ENCODE data around the gene POU2F2. TPM values are rescaled to one million over a fixed set of nuclear protein-coding genes. Genes with fewer than 3 reads are reported as not detected.
"Not testable (repeated sequence)": the region's sequence is repeated elsewhere in the genome, so short reads cannot be mapped to it uniquely, and the experiment has no call there.

Gene POU2F2
- total RNA-seq, 2 donors from 2014 or later = 3.4 to 17.4 TPM

DNA sequence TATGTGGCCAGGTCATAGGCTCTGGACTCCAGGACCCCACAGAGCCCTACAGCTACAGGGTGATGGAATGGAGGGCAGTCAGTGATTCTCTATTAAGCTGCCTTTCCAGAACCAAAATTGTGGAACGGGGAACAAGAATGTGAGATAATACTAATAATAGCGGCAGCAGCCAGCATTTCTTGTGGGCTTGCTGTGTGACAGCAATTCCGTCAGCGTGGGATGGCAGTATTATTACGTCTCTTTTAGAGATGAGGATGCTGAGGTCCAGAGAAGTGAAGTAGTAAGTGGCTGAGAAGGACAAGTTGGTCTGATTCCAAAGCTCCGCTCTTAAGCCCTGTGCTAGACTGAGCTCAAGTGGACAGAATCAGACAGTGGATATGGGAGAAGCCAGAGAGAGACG, 86.7 kb downstream of the POU2F2 start:
- WGBS = 95% methylated on average over 7 of the region's 7 CpGs
- TF ChIP-seq POLR2AphosphoS5 (IDR thresholded peaks at IDR 0.05) (no peak), POLR2A (IDR thresholded peaks at IDR 0.05) (no peak)
- TF ChIP-seq, protein P1, sequence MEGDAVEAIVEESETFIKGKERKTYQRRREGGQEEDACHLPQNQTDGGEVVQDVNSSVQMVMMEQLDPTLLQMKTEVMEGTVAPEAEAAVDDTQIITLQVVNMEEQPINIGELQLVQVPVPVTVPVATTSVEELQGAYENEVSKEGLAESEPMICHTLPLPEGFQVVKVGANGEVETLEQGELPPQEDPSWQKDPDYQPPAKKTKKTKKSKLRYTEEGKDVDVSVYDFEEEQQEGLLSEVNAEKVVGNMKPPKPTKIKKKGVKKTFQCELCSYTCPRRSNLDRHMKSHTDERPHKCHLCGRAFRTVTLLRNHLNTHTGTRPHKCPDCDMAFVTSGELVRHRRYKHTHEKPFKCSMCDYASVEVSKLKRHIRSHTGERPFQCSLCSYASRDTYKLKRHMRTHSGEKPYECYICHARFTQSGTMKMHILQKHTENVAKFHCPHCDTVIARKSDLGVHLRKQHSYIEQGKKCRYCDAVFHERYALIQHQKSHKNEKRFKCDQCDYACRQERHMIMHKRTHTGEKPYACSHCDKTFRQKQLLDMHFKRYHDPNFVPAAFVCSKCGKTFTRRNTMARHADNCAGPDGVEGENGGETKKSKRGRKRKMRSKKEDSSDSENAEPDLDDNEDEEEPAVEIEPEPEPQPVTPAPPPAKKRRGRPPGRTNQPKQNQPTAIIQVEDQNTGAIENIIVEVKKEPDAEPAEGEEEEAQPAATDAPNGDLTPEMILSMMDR (IDR thresholded peaks at IDR 0.05) = no peak
- no peaks in the 10 kb centered on the region for H3K36me3 ChIP-seq

DNA sequence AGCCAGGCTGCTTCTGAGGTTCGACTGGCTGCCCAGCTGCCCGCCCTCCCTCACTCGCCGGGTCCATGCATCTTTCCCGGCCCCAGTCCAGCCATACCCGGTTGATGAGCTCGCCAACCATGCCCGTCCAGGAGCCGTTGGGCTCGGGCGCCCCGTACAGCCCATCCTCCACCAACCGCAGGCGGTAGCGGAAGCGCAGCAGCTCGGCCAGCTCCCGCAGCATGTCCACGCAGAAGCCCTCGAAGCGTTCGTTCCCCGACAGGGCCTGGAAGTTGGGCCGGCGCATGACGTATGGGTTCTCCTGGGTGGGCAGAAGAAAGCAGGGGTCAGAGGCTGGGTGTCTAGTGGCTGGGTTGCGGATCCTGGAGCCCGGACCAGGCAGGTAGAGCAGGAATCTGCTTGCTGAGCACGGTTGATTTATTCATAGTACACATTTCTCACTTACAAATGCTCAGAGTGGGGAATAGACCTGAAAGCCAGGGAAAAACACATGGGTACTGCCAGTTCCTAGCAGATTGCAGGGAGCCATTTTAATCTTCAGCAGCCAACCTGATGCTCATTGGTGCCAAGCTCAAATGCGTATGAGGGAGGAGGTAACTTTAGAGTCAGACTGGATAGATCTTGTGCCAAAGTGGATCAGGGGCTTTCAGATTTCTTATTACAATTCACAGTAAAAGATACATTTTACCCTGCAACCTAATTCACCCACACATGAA, 89.6 kb downstream of the POU2F2 start:
- no peaks in the 10 kb centered on the region for H3K36me3 ChIP-seq
- TF ChIP-seq POLR2A (IDR thresholded peaks at IDR 0.05) (no peak), POLR2AphosphoS5 (IDR thresholded peaks at IDR 0.05) (no peak)
- TF ChIP-seq, protein P1 (IDR thresholded peaks at IDR 0.05) = no peak
- H3K9me3 ChIP-seq = no peaks in the 10 kb centered on the region
- H3K27me3 ChIP-seq (replicated peaks; ENCODE audit: insufficient read depth) = no peaks in the 10 kb centered on the region
- H3K27ac ChIP-seq = no peak overlapping the region
- 91% methylated on average over 30 of the region's 30 CpGs for WGBS
- H3K4me3 ChIP-seq = no peak overlapping the region
- intact Hi-C loops (cut with DNase I) = no loop called here
- no peak for DNase-seq (ENCODE audit: low spot score)
- H3K4me1 ChIP-seq (replicated peaks) = no peaks in the 10 kb centered on the region

More for the DNA sequence above, 86.7 kb downstream of the POU2F2 start:
- Histone ChIP-seq H3K4me1 (replicated peaks) (no peaks in the 10 kb centered on the region), H3K4me3 (no peak overlapping the region), H3K27me3 (replicated peaks; ENCODE audit: insufficient read depth) (no peaks in the 10 kb centered on the region), H3K9me3 (no peaks in the 10 kb centered on the region), H3K27ac (no peak overlapping the region)
- DNase-seq (ENCODE audit: low spot score) = no peak
- intact Hi-C loops (cut with DNase I) = no loop called here

DNA sequence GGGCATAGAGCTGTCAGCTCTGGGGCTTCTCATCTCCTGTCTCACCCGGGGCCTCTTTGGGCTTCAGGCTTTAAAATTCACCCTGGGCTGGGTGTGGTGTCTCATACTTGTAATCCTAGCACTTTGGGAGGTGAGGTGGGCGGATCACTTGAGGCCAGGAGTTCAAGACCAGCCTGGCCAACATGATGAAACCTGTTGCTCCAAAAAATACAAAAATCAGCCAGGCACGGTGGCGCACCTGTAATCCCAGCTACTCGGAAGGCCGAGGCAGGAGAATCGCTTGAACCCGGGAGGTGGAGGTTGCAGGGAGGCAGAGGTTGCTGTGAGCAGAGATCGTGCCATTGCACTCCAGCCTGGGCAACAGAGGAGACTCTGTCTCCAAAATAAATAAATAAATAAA, 91.8 kb downstream of the POU2F2 start:
- intact Hi-C loops (cut with DNase I); H3K4me1 ChIP-seq (replicated peaks); DNase-seq (ENCODE audit: low spot score); H3K4me3 ChIP-seq; H3K27ac ChIP-seq; H3K27me3 ChIP-seq (replicated peaks; ENCODE audit: insufficient read depth); H3K36me3 ChIP-seq; H3K9me3 ChIP-seq: not testable (repeated sequence)
- WGBS = 88% methylated on average over 9 of the region's 9 CpGs

DNA sequence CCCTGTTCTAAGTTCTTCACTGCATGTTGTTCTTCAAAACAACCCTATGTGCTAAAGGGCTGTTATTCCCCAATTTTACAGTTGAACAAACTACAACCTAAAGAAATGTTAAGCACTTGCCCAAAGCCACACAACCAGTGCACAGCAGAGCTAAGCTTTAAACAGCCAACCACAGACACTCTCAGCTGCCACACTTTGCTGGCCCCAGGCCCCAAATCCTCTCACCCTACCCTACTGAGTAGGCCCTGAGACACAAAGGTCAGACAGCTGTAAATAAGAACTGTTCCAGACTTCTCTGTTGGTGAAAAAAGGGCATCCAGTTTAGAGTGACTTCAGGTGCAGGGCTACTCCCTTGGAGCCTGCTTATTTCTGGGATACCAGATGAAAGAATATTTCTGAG, 92.2 kb downstream of the POU2F2 start:
- no peak for TF ChIP-seq POLR2AphosphoS5 (IDR thresholded peaks at IDR 0.05)
- no peak for TF ChIP-seq POLR2A (IDR thresholded peaks at IDR 0.05)
- TF ChIP-seq, protein P1 (IDR thresholded peaks at IDR 0.05) = no peak
- no peak overlapping the region for H3K27ac ChIP-seq
- H3K4me1 ChIP-seq (replicated peaks) = no peaks in the 10 kb centered on the region
- no peak overlapping the region for H3K4me3 ChIP-seq
- no peaks in the 10 kb centered on the region for H3K9me3 ChIP-seq
- no peaks in the 10 kb centered on the region for H3K27me3 ChIP-seq (replicated peaks; ENCODE audit: insufficient read depth)
- no peaks in the 10 kb centered on the region for H3K36me3 ChIP-seq
- DNase-seq (ENCODE audit: low spot score) = no peak
- intact Hi-C loops (cut with DNase I) = no loop called here

DNA sequence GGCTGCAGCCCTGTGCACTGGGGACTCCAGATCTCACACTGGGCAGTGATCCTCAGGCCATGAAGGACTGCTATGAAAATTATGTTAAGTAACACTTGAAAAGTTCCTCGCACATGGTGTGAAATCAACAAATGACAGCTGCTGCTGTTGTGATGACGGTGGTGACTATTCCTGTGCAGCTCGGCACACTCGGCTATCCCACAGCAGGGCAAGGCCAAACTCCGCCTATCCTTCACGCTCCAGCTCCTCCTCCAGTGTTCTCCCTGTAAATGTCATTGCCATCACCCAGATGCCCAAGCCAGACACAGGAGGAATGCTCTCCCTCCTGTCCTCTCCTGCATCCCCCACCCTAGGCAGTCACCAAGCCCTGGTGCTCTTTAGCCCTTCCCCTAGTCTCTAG, 93.6 kb downstream of the POU2F2 start:
- no peak for DNase-seq (ENCODE audit: low spot score)
- Histone ChIP-seq H3K27ac (no peak overlapping the region), H3K9me3 (no peaks in the 10 kb centered on the region), H3K4me3 (no peak overlapping the region), H3K36me3 (no peaks in the 10 kb centered on the region), H3K27me3 (replicated peaks; ENCODE audit: insufficient read depth) (no peaks in the 10 kb centered on the region), H3K4me1 (replicated peaks) (no peaks in the 10 kb centered on the region)
- 53% methylated on average over 6 of the region's 6 CpGs for WGBS
- TF ChIP-seq, protein P1 (IDR thresholded peaks at IDR 0.05) = no peak
- TF ChIP-seq POLR2A (IDR thresholded peaks at IDR 0.05) (no peak), POLR2AphosphoS5 (IDR thresholded peaks at IDR 0.05) (no peak)
- intact Hi-C loops (cut with DNase I) = no loop called here
